Measurements from ENCODE around the gene SPATA24. TPM values are rescaled to one million over a fixed set of nuclear protein-coding genes. Genes with fewer than 3 reads are reported as not detected.

SPATA24 gene
- total and polyA plus RNA-seq, 12 donors = 4.6 to 124 (median 10.3) TPM

GRCh38 chr5:139385061-139386049 lies 18.5 kb downstream of the SPATA24 start:
- 50 to 66% (median 50%) methylated on average over 8 of the region's 8 CpGs for WGBS, 4 donors

GRCh38 chr5:139384591-139385051 lies 19.3 kb downstream of the SPATA24 start:
- 82 to 92% (median 86%) methylated on average over 7 to 9 of the region's 9 CpGs for WGBS, 4 donors
- no peaks in the 10 kb centered on the region for H3K9me3 ChIP-seq (replicated peaks in 1 of 3)
- H3K4me1 ChIP-seq (replicated peaks in 1 of 2) = peaks cover 0 to 5% of the 10 kb centered on the region in 2 donors
- H3K36me3 ChIP-seq (replicated peaks in 1 of 2) = no peaks in the 10 kb centered on the region
- intact Hi-C loops (cut with DNase I) = no loop called here
- H3K27ac ChIP-seq = peak overlapping the region in 2 of 5 donors; percentile 47 to 48
- no peak for TF ChIP-seq POLR2A (IDR thresholded peaks at IDR 0.05)
- TF ChIP-seq, protein P1, sequence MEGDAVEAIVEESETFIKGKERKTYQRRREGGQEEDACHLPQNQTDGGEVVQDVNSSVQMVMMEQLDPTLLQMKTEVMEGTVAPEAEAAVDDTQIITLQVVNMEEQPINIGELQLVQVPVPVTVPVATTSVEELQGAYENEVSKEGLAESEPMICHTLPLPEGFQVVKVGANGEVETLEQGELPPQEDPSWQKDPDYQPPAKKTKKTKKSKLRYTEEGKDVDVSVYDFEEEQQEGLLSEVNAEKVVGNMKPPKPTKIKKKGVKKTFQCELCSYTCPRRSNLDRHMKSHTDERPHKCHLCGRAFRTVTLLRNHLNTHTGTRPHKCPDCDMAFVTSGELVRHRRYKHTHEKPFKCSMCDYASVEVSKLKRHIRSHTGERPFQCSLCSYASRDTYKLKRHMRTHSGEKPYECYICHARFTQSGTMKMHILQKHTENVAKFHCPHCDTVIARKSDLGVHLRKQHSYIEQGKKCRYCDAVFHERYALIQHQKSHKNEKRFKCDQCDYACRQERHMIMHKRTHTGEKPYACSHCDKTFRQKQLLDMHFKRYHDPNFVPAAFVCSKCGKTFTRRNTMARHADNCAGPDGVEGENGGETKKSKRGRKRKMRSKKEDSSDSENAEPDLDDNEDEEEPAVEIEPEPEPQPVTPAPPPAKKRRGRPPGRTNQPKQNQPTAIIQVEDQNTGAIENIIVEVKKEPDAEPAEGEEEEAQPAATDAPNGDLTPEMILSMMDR (IDR thresholded peaks at IDR 0.05) = no peak
- no peak for DNase-seq
- peak overlapping the region in 1 of 4 donors; percentile 35 for H3K4me3 ChIP-seq
- no peaks in the 10 kb centered on the region for H3K27me3 ChIP-seq

More at GRCh38 chr5:139385061-139386049, 18.5 kb downstream of the SPATA24 start:
- intact Hi-C loops (cut with DNase I) = no loop called here
- Histone ChIP-seq H3K36me3 (replicated peaks in 1 of 2) (no peaks in the 10 kb centered on the region), H3K27ac (peak overlapping the region in 2 of 5 donors; percentile 47 to 48), H3K4me3 (peak overlapping the region in 1 of 4 donors; percentile 35), H3K4me1 (replicated peaks in 1 of 2) (peaks cover 0 to 5% of the 10 kb centered on the region in 2 donors), H3K27me3 (no peaks in the 10 kb centered on the region), H3K9me3 (replicated peaks in 1 of 3) (no peaks in the 10 kb centered on the region)
- TF ChIP-seq, protein P1 (IDR thresholded peaks at IDR 0.05) = no peak
- no peak for TF ChIP-seq POLR2A (IDR thresholded peaks at IDR 0.05)
- DNase-seq = no peak

DNA sequence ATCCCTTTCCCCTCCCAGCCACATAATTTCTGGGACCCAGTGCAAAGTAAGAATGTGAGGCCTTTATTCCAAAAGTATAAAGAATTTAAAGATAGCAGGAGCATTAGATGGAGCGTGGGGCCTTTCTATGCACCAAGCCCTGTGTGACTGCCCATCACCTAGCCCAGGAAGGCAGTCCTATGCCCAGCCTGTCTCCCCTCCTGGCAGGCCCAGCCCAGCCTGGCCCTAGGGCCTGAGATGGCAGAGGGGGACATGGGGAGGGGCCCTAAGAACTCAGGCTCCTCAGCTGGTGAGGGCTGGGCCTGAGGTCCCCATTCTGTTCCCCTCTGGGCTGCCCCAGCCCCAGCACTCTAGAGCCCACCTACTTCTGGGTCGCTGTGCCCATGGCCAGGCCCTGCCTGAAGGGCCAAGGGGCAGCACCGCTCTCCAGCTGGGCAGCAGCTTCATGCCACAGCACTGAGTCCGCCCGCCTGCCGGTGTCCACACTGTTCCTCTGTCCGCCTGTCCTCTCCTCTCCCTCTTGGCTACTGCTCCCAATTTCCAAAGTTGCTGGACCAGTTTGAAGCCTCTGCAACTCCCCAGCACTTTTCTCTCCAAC lies 19.8 kb downstream of the SPATA24 start:
- Histone ChIP-seq H3K4me1 (replicated peaks in 1 of 2) (peaks cover 0 to 5% of the 10 kb centered on the region in 2 donors), H3K9me3 (replicated peaks in 1 of 3) (no peaks in the 10 kb centered on the region), H3K4me3 (no peak overlapping the region), H3K36me3 (replicated peaks in 1 of 2) (no peaks in the 10 kb centered on the region), H3K27ac (peak overlapping the region in 1 of 5 donors; percentile 48), H3K27me3 (no peaks in the 10 kb centered on the region)
- DNase-seq = peak in 1 of 7 donors; percentile 8
- intact Hi-C loops (cut with DNase I) = no loop called here
- no peak for TF ChIP-seq POLR2A (IDR thresholded peaks at IDR 0.05)
- TF ChIP-seq, protein P1 (IDR thresholded peaks at IDR 0.05) = no peak
- 83 to 96% (median 85%) methylated on average over 7 of the region's 7 CpGs for whole genome bisulfite sequencing, 4 donors
